Activated naive CD4-positive, alpha-beta T cell treated with anti-CD3 and anti-CD28 coated beads, Interleukin-2, amount 50 U/mL, for 16 hours (primary cell): ENCODE measurements around the gene IQGAP2.
"Not testable (repeated sequence)": the region's sequence is repeated elsewhere in the genome, so short reads cannot be mapped to it uniquely, and the experiment has no call there.

Source experiments
- DNase-seq: peaks from one replicate; pipeline ENCODE4 v3.0.0-alpha.2; 2020

The IQGAP2 gene

DNA sequence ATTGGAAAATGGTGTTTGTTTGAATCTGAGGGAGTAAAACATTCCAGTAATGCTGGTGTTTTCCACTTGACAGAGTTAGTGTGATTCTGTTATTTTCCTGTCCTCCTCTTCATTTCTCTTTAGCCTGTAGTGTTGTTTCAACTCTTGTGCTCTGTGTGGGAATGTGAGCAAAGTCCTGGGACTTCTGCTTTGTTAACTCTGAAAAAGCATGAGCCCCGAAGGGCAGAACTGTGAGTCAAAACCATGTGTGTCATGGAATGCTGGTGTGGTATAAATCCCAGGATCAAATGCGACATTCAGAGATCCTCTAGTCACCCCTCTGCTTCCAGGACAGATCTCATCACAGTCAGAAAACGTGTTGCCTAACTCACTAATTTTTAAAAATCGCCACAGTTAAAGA is 321.8 kb downstream of the IQGAP2 start:
- DNase-seq, result no peak

DNA sequence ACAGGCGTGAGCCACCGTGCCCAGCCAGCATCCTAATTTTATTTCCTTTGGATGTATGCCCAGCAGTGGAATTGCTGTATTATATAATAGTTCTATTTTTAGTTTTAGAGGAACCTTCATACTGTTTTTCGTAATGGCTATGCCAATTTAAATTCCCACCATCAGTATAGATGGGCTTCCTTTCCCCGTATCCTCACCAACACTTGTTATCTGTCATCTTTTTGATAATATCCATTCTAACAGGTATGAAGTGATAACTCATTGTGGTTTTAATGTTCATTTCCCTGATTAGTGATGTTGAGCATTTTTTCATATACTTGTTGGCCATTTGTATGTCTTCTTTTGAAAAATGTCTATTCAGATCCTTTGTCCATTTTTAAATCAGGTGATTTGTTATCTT is 325.9 kb downstream of the IQGAP2 start:
- no peak for DNase-seq

DNA sequence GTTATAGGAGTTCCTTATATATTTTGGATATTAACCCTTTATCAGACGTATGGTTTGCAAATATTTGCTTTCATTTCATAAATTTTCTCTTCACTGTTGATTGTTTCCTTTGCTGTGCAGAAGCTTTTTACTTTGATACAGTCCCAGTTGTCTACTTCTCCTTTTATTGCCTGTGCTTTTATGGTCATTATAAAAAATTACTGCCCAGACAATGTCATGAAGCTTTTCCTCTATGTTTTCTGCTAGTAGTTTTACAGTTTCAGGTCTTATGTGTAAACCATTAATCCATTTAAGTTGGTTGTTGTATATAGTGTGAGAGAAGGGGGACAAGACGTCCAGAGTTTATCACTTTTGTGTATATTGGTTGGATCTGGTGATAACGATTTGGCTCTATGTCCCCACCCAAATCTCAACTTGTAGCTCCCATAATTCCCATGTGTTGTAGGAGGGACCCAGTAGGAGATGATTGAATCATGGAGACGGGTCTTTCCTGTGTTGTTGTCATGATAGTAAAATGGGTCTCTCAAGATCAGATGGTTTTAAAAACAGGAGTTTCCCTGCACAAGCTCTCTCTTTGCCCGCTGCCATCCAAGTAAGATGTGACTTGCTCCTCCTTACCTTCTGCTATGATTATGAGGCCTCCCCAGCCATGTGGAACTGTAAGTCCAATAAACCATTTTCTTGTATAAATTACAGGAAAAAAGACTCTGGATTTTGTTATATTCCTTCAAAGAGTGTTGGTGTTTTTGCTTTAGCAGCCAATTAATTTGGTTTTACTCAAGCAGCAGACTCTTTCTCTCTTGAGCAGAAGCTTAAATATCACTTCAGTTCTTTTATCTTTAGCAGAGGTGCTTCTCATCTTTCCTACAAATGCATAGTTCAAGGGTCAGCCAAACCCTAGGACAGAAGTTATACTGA is 326.5 kb downstream of the IQGAP2 start:
- DNase-seq, result no peak

DNA sequence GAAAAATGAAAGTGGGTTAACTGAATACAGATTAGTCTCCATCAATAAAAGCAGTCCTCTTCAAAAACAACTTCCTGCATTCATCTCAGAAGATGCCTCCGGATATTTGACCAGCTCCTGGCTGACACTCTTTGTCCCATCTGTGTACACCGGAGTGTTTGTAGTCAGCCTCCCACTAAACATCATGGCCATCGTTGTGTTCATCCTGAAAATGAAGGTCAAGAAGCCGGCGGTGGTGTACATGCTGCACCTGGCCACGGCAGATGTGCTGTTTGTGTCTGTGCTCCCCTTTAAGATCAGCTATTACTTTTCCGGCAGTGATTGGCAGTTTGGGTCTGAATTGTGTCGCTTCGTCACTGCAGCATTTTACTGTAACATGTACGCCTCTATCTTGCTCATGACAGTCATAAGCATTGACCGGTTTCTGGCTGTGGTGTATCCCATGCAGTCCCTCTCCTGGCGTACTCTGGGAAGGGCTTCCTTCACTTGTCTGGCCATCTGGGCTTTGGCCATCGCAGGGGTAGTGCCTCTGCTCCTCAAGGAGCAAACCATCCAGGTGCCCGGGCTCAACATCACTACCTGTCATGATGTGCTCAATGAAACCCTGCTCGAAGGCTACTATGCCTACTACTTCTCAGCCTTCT is 329.4 kb downstream of the IQGAP2 start:
- no peak for DNase-seq

DNA sequence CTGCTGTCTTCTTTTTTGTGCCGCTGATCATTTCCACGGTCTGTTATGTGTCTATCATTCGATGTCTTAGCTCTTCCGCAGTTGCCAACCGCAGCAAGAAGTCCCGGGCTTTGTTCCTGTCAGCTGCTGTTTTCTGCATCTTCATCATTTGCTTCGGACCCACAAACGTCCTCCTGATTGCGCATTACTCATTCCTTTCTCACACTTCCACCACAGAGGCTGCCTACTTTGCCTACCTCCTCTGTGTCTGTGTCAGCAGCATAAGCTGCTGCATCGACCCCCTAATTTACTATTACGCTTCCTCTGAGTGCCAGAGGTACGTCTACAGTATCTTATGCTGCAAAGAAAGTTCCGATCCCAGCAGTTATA is 329.9 kb downstream of the IQGAP2 start:
- no peak for DNase-seq

DNA sequence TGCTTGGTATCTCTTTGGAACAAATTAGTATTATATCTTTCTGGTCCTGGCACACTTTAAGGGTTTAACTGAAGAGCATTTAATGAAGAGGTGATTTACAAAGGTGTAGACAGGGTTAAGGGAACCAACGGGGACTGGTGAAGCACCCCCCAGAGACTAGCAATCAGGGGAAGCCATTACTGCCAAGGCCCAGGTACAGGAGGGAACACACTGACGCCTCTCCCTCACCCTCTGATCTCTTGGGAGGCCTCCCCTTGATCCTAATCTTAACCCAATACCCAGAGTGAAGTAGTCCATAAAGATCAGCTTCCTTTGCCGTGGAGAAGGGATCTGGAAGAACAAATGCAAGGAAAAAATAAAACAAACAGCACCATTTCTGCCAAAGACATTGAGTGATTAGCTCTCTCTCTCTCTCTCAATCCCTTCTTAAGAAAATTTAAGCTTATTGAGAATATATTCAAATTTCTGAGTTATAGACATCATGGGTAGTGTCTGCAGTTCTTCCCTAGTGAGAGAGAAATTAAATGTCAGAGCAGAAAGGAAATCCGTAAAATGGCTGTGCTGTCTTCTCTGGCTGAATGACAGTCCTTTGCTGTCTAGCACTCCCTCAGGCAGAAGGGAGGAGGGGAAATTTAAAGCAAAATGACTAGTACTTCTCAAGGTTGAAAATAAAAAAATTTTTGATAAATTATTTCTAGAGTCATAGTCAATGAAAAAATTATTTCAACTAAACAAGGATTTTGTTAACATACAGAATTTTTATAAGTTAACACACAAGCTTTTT is 332.9 kb downstream of the IQGAP2 start:
- no peak for DNase-seq

DNA sequence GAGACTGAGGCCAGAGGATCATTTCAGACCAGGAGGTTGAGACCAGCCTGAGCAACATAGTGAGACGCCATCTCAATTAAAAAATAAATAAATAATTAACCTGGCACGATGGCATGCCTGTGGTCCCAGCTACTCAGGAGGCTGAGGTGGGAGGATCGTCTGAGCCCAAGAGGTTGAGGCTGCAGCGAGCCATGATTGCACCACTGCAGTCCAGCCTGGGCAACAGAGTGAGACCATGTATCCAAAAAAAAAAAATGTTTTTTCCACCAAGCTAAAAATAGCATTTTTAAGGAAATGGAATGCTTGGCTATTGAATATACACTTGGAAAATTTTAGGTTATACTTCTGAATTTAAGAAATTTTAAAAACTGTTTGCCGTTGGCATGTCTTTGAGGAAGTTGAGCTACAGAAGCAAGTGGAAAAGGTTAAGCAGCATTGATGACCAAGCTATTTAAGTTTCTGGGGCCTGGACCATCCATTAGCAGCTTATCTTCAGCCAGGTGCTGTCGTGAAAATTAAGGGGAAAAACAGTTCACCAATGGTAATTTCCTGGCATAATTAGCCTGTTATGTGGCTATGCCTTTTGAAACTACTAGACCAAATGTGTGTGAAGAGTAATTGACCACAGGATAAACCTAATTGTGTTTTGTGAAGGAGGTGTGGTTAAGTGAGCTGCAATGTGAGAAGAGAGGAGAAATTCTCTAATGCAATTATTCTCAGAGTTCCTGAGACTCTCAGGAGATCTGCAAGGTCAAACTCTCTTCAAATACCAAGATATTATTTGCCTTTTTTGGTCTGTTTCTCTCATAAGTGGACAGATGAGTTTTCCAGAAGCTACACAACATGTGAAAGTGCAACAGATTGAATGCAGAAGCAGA is 333.8 kb downstream of the IQGAP2 start:
- DNase-seq, result no peak

DNA sequence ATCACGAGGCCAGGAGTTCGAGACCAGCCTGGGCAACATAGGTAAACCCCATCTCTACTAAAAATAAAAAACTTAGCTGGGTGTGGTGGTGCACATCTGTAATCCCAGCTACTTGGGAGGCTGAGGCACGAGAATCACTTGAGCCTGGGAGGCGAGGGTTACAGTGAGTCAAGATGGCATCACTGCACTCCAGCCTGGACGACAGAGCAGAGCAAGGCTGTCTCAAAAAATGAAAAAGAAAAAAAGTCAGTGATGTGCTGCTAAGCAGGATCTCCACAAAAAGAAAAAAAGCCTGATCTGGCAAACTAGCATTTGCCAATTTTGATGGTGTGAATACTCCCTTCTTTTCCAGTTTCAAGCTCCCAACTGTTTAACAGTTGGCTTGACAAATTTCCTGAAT is 334.8 kb downstream of the IQGAP2 start:
- no peak for DNase-seq

DNA sequence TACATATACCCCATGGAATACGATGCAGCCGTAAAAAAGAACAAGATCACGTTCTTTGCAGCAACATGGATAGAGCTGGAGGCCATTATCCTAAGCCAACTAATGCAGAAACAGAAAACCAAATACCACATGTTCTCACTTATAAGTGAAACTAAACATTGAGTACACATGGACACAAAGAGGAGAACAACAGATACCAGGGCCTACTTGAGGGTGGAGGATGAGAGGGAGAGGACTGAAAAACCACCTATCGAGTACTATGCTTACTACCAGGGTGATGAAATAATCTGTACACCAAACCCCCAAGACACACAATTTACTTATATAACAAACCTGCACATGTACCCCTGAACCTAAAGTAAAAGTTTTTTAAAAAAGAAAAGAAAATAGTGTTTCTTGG is 338.4 kb downstream of the IQGAP2 start:
- not testable (repeated sequence) for DNase-seq

DNA sequence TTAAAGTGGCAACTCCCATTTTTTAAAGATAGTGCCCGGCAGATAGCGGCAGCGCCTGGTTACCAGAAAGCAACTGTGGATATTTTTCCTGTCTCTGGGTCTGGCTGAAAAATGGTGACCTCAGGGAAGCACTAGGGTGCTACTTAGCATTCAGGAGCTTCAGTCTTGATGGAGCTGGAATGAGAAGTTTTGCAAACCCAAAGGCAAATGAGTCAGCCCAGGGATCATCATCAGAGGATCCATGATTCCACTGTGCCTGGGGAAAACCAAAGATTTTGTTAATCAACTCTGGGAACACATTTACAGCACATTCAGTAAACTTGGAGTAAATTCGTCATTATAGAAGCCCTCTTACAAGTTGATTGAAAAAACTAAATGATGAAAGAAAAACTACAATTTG is 339.5 kb downstream of the IQGAP2 start:
- DNase-seq, result no peak

DNA sequence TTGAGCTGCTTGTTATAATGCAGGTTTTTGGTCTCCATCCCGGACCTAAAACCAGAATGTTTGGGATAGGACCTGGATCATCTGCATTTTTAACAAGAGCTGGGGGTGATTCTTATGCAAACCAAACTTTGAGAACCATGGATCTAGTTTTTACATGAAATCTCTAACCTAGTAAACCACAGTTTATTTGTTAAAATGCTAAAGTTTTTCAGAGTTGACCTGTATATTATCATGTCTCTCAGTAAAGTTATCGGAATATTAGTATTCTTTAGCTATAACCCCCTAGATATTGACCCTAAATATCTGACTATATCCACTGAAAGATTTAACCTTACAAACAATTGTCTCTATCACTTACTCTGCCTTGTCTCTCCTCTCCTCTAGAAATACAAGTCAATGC is 341.5 kb downstream of the IQGAP2 start:
- no peak for DNase-seq

DNA sequence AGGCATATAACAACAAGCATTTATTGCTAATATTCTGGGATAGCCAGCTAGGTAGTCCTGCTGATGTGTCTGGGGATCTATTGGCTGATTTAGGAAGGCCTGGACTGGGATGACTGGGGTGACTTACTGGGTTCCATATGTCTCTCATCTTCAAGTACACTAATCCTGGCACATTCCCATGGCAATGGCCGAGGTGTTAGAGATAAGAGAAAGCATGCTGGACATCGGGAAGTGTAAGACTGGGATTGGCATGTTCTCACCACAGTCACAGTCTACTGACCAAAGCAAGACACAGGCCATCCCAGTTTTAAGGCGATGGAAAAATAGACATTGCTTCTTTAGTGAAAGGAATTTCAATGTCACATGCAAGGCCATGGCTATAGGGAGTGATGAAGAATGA is 342.6 kb downstream of the IQGAP2 start:
- no peak for DNase-seq

DNA sequence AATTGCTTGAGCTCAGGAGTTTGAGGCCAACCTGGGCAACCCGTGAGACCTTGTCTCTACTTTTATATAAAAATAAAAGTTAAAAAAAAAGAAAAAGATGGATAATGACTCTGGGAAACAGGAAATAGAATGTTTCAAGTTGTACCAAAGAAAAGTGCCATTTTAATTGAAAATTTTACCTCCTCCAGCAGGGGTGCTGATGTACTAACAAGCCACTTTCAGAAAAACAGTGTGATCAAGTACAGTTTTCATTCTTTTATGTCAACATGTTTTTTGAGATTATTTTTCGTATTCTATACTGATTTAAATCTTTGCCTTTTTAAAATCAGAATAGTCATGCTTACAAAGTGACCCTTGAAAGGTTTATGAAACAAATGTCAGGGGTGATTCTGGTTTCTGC is 343.6 kb downstream of the IQGAP2 start:
- no peak for DNase-seq

DNA sequence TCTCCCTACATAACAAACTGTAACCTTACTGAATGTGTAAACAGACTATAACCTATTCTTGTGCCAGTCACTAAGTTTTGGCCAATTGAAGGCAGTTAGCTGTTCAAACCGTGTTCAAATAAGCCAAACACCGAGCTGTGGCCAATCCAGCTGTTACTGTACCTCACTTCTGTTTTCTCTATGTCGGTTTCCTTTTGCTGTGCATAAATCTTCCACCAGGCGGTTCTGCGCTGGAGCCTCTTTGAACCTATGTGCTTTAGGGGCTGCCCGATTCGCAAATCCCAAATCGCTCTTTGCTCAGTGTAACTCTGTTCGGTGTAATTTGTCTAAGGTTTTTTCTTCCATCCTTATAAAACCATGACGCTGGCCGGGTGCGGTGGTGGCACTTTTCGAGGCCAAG is 344.6 kb downstream of the IQGAP2 start:
- no peak for DNase-seq

DNA sequence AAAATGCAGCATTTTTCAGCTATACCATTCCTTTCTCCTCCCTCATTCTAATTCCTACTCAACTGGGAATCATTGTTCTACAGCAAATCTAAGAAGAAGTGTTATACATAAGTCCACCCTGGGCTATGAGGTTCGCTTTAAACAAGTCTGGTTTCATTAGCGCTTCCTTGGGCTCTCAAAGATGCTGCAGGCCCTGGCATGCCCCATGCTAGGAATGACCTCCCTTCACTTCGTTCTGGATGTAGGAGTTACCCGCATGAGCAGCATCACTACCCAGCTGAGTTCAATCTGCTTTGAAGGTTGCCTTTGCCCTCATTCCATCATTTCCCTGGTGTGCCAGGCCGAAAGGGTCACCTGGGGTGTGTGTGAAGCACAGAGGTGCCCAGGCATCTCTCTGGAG is 348.2 kb downstream of the IQGAP2 start:
- no peak for DNase-seq

DNA sequence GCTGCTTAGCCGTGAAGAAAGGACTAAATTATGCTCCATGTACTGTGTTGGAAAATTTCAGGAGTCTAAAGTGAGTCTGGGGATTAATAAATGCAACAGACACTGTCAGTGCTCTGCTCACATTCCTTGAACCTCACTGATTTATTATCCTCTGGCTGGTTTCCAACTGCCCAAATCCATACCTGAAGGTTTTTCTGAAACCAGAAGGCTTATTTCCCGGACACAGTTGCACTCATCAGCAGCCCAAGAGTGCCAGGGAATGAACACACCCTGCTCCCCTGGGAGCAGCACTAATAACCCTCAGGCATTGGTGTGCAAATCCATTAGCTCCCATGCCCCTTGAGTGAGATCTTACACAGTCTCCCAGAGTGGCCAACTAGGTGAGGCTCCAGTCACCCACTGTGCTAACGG is 351.6 kb downstream of the IQGAP2 start:
- no peak for DNase-seq

DNA sequence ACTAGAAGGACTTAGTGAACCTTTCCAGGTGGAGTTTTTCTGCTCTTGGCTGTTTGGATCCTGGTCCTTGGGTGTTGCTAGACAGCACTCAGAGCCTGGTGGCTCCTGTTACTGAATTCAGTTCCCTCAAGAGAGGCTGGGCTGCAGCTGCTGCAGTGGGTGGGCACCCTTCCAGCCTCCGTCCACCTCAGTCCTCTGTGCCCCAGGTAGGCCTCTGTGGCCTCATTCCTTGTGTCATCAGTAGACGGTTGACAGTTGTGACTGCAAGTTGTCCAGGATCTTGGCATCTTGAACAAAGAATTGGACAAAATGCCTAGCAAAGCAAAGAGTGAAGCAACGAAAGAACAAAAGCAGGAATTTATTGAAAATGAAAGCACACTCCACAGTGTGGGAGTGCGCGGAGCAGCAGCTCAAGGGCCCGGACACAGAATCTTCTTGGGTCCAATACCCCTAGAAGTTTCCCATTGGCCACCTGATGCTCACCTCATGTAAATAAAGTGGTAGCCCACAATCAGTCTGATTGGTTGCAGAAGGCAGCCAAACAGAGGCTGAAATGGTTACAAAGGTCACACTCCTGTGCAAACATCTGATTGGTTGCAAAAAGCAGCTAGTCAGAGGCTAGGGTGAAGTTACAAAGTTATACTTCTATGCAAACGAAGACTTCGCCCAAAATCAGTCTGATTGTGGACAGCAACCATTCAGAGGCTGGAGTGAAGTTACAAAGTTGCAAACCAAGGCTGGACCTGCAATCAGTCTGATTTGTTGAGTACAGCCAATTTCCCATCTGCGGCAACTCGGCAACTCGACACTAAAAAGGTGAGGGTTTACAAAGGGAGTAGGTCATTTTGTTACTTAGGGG is 352.9 kb downstream of the IQGAP2 start:
- DNase-seq, result no peak

DNA sequence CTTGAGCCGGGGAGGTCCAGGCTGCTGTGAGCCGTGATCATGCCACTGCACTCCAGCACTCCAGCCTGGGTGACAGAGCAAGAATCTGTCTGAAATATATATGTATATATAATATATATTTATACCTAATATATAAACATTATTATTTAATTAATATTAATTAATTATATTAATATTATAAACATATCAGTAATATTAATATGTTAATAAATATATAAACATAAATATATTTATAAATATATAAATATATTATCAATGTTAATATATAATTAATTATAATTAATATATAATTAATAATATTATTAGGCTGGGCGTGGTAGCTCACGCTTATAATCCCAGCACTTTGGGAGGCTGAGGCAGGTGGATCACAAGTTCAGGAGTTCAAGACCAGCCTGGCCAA is 354.0 kb downstream of the IQGAP2 start:
- DNase-seq, result no peak
